Measurements from ENCODE around the gene DICER1. TPM values are rescaled to one million over a fixed set of nuclear protein-coding genes. Genes with fewer than 3 reads are reported as not detected.

Gene DICER1
- total RNA-seq, 1 donor from 2014 or later = 70.0 TPM

DNA sequence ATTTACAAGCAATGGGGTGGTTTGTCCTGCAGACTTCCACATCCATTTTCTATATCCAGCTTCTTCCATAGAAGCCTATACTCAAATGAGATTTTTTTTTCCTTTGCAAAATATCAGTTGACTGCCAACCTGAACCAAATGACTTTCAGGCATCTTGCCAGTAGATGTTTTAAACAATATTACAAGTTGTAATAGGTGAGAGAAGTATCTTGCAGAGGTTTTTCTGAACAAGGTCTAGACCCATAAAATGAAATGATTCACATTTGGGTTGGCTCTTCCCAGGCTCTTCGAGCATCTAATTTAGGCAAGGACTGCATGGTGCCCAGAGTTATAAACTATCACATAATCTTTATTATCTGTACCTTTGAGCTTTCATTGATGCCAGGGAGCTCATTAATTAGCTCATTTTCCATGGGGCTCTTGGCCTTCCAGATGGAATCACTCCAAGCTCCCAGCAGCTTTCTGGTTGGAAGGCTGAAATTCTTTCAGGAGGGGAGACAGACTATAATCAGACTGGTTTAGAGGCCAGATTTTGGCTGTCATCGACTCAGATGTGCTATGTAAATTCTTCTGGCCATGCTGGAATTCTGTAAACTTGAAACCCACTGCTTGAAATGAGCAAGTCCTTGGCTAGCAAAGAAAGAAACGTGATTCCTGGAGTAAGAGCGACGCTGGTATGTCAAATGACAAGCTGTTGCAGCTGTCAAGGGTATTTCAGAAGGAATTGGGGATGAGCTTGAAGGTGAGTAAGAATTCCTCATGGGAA, 32.2 kb upstream of the DICER1 start:
- Histone ChIP-seq H3K9ac (no peak overlapping the region), H3K27ac (no peak overlapping the region), H3K4me3 (no peak overlapping the region), H3K27me3 (no peaks in the 10 kb centered on the region), H2AFZ (replicated peaks) (no peak overlapping the region), H3K79me2 (ENCODE audit: low read depth) (no peaks in the 10 kb centered on the region), H3K36me3 (no peaks in the 10 kb centered on the region), H4K20me1 (ENCODE audit: low read depth) (no peaks in the 10 kb centered on the region), H3K4me2 (no peak overlapping the region), H3F3A (ENCODE audit: low read depth) (no peaks in the 10 kb centered on the region), H3K9me3 (ENCODE audit: low read depth) (peaks cover 6% of the 10 kb centered on the region), H3K4me1 (peaks cover 7% of the 10 kb centered on the region)
- no peak for DNase-seq (ENCODE audit: low spot score)
- Mint-ChIP-seq H3K27ac (no peak overlapping the region), H3K4me3 (no peak overlapping the region), H3K4me1 (peaks cover 12% of the 10 kb centered on the region), H3K9me3 (peaks cover 10% of the 10 kb centered on the region), H3K27me3 (ENCODE audit: insufficient read depth, low read depth) (no peaks in the 10 kb centered on the region), H3K36me3 (peaks cover 7% of the 10 kb centered on the region)
- TF ChIP-seq, protein P1, sequence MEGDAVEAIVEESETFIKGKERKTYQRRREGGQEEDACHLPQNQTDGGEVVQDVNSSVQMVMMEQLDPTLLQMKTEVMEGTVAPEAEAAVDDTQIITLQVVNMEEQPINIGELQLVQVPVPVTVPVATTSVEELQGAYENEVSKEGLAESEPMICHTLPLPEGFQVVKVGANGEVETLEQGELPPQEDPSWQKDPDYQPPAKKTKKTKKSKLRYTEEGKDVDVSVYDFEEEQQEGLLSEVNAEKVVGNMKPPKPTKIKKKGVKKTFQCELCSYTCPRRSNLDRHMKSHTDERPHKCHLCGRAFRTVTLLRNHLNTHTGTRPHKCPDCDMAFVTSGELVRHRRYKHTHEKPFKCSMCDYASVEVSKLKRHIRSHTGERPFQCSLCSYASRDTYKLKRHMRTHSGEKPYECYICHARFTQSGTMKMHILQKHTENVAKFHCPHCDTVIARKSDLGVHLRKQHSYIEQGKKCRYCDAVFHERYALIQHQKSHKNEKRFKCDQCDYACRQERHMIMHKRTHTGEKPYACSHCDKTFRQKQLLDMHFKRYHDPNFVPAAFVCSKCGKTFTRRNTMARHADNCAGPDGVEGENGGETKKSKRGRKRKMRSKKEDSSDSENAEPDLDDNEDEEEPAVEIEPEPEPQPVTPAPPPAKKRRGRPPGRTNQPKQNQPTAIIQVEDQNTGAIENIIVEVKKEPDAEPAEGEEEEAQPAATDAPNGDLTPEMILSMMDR (IDR thresholded peaks at IDR 0.05) = no peak
- TF ChIP-seq EZH2 (IDR thresholded peaks at IDR 0.05) (no peak), EZH2phosphoT487 (IDR thresholded peaks at IDR 0.05) (no peak)

DNA sequence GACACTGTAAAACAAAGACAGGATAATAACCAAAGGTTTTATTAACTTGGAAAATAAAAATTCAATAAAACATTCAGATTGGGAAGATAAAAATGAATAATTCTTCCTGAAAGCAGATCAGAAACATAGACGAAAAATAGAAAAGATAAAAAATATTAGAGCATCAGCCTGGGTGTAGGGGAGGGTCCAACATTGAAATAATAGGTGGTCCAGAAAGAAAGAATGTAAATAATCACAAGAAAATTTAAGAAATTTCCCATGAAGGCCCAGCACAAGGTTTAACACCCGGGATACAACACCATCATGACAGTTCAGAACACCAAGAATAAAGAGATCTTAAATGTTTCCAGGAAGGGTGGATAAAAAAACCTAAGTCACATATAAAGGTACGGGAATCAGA, 31.1 kb upstream of the DICER1 start:
- Mint-ChIP-seq H3K4me3 (no peak overlapping the region), H3K27me3 (ENCODE audit: insufficient read depth, low read depth) (no peaks in the 10 kb centered on the region), H3K4me1 (peaks cover 12% of the 10 kb centered on the region), H3K9me3 (peaks cover 10% of the 10 kb centered on the region), H3K36me3 (peaks cover 4% of the 10 kb centered on the region), H3K27ac (no peak overlapping the region)
- H3K9me3 ChIP-seq (ENCODE audit: low read depth) = peaks cover 6% of the 10 kb centered on the region
- H3K4me1 ChIP-seq = peaks cover 15% of the 10 kb centered on the region
- no peak for TF ChIP-seq EZH2 (IDR thresholded peaks at IDR 0.05)
- TF ChIP-seq, protein P1 (IDR thresholded peaks at IDR 0.05) = no peak
- TF ChIP-seq EZH2phosphoT487 (IDR thresholded peaks at IDR 0.05) = no peak
- H3K27ac ChIP-seq = no peak overlapping the region
- no peak overlapping the region for H3K4me3 ChIP-seq
- no peaks in the 10 kb centered on the region for H3K79me2 ChIP-seq (ENCODE audit: low read depth)
- no peaks in the 10 kb centered on the region for H3K36me3 ChIP-seq
- no peak for DNase-seq (ENCODE audit: low spot score)
- no peaks in the 10 kb centered on the region for H3F3A ChIP-seq (ENCODE audit: low read depth)
- H2AFZ ChIP-seq (replicated peaks) = no peak overlapping the region
- no peaks in the 10 kb centered on the region for H4K20me1 ChIP-seq (ENCODE audit: low read depth)
- H3K27me3 ChIP-seq = no peaks in the 10 kb centered on the region
- no peak overlapping the region for H3K4me2 ChIP-seq
- H3K9ac ChIP-seq = no peak overlapping the region

DNA sequence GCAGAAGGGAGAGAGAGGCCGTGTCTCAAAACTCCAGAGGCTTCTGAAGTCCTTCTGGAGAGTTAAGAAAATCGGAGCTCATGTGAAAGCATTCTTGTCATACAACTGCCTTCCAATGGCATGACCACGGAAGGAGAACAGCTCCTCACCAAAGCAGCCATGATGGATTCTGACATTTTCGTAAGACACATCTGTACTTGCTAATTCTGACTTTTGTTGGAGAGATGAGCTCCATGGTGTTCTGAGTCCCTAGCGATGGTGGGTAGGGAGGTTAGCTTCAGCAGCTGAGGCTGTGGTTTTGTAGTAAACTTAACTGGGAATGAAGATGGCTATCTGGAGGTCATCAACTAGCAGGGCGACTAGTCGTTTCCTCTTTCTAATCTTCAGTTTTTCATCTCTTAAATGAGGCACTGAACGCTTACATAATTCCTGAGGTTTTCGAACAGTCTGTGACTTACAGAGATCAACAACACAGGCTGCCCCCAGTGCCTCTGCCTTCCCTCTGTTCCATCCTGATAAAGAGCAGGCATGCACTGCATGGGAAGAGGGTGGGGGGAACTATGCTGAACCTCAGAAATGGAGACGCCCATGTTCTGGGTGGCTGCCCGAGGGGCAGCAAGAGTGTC, 28.6 kb upstream of the DICER1 start:
- Histone ChIP-seq H3K36me3 (no peaks in the 10 kb centered on the region), H3K4me3 (no peak overlapping the region), H4K20me1 (ENCODE audit: low read depth) (no peaks in the 10 kb centered on the region), H3K27ac (no peak overlapping the region), H3K4me1 (peaks cover 15% of the 10 kb centered on the region), H3K79me2 (ENCODE audit: low read depth) (no peaks in the 10 kb centered on the region), H3F3A (ENCODE audit: low read depth) (no peaks in the 10 kb centered on the region), H3K9me3 (ENCODE audit: low read depth) (peaks cover 6% of the 10 kb centered on the region), H3K9ac (no peak overlapping the region), H2AFZ (replicated peaks) (no peak overlapping the region), H3K4me2 (no peak overlapping the region), H3K27me3 (no peaks in the 10 kb centered on the region)
- no peak for TF ChIP-seq EZH2phosphoT487 (IDR thresholded peaks at IDR 0.05)
- no peak for TF ChIP-seq EZH2 (IDR thresholded peaks at IDR 0.05)
- TF ChIP-seq, protein P1 (IDR thresholded peaks at IDR 0.05) = no peak
- no peaks in the 10 kb centered on the region for H3K27me3 Mint-ChIP-seq (ENCODE audit: insufficient read depth, low read depth)
- H3K4me1 Mint-ChIP-seq = peaks cover 9% of the 10 kb centered on the region
- no peak overlapping the region for H3K4me3 Mint-ChIP-seq
- DNase-seq (ENCODE audit: low spot score) = no peak
- peak overlapping the region; percentile 62 for H3K27ac Mint-ChIP-seq
- peaks cover 5% of the 10 kb centered on the region for H3K36me3 Mint-ChIP-seq
- peaks cover 10% of the 10 kb centered on the region for H3K9me3 Mint-ChIP-seq

All from neural progenitor cell (in vitro differentiated cells).